ENCODE results near the gene IGLL1.
"Not testable (repeated sequence)": the region's sequence is repeated elsewhere in the genome, so short reads cannot be mapped to it uniquely, and the experiment has no call there.

- TF ChIP-seq, protein P1, sequence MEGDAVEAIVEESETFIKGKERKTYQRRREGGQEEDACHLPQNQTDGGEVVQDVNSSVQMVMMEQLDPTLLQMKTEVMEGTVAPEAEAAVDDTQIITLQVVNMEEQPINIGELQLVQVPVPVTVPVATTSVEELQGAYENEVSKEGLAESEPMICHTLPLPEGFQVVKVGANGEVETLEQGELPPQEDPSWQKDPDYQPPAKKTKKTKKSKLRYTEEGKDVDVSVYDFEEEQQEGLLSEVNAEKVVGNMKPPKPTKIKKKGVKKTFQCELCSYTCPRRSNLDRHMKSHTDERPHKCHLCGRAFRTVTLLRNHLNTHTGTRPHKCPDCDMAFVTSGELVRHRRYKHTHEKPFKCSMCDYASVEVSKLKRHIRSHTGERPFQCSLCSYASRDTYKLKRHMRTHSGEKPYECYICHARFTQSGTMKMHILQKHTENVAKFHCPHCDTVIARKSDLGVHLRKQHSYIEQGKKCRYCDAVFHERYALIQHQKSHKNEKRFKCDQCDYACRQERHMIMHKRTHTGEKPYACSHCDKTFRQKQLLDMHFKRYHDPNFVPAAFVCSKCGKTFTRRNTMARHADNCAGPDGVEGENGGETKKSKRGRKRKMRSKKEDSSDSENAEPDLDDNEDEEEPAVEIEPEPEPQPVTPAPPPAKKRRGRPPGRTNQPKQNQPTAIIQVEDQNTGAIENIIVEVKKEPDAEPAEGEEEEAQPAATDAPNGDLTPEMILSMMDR (IDR thresholded peaks at IDR 0.05), result not testable (repeated sequence)
- not testable (repeated sequence) for TF ChIP-seq POLR2A (IDR thresholded peaks at IDR 0.05)
Observed at GRCh38 chr22:23597576-23598268, 17.6 kb upstream of the IGLL1 start.
